Measurements from ENCODE around the gene AQP7.
"Not testable (repeated sequence)": the region's sequence is repeated elsewhere in the genome, so short reads cannot be mapped to it uniquely, and the experiment has no call there.

Gene AQP7

GRCh38 chr9:33424492-33424891 lies 22.1 kb upstream of the AQP7 start:
- H3K4me1 Mint-ChIP-seq: peaks cover 11% of the 10 kb centered on the region
- DNase-seq, CTCF ChIA-PET: not testable (repeated sequence)

GRCh38 chr9:33424043-33424442 lies 21.7 kb upstream of the AQP7 start:
- H3K36me3 Mint-ChIP-seq, CTCF ChIA-PET, H3K9me3 Mint-ChIP-seq, H3K4me3 Mint-ChIP-seq, H3K27ac Mint-ChIP-seq, DNase-seq: not testable (repeated sequence)
- peaks cover 14% of the 10 kb centered on the region for H3K27me3 Mint-ChIP-seq
- peaks cover 15% of the 10 kb centered on the region for H3K4me1 Mint-ChIP-seq

More at GRCh38 chr9:33424492-33424891, 22.1 kb upstream of the AQP7 start:
- H3K27me3 Mint-ChIP-seq: peaks cover 13% of the 10 kb centered on the region
- not testable (repeated sequence) for H3K27ac Mint-ChIP-seq, H3K36me3 Mint-ChIP-seq, H3K9me3 Mint-ChIP-seq, H3K4me3 Mint-ChIP-seq

GRCh38 chr9:33419708-33420303 lies 17.4 kb upstream of the AQP7 start:
- Mint-ChIP-seq H3K4me1 (peaks cover 54% of the 10 kb centered on the region), H3K27me3 (peaks cover 14% of the 10 kb centered on the region), H3K4me3 (no peak overlapping the region), H3K36me3 (peaks cover 2% of the 10 kb centered on the region), H3K9me3 (no peaks in the 10 kb centered on the region), H3K27ac (no peak overlapping the region)
- CTCF ChIA-PET: interaction anchor here (0.9 to 11.2 kb wide), 2 partner anchors 17 to 29 kb away, joined by 3 to 193 read pairs; partner anchors contain the start of gene AQP3
- DNase-seq: no peak

GRCh38 chr9:33418090-33418489 lies 15.7 kb upstream of the AQP7 start:
- Mint-ChIP-seq H3K27ac (peak overlapping the region; percentile 98), H3K9me3 (no peaks in the 10 kb centered on the region), H3K36me3 (peaks cover 2% of the 10 kb centered on the region), H3K27me3 (peaks cover 14% of the 10 kb centered on the region), H3K4me3 (peak overlapping the region; percentile 3), H3K4me1 (peaks cover 67% of the 10 kb centered on the region)
- CTCF ChIA-PET: interaction anchor here (6.4 to 11.2 kb wide), 2 partner anchors 31 to 47 kb away, joined by 77 to 193 read pairs; partner anchors contain the start of gene AQP3
- no peak for DNase-seq

- CTCF ChIA-PET: interaction anchor here (0.9 to 11.2 kb wide), 6 partner anchors 13 to 145 kb away, joined by 3 to 193 read pairs (median 25); partner anchors contain the start of gene AQP3
- Mint-ChIP-seq H3K27ac (peak overlapping the region; percentile 98), H3K4me1 (peaks cover 68% of the 10 kb centered on the region), H3K27me3 (peaks cover 14% of the 10 kb centered on the region), H3K4me3 (peak overlapping the region; percentile 3), H3K36me3 (peaks cover 2% of the 10 kb centered on the region), H3K9me3 (no peaks in the 10 kb centered on the region)
- DNase-seq: peak; percentile 55
Observed at GRCh38 chr9:33416996-33417395, 14.6 kb upstream of the AQP7 start.

- H3K4me3 Mint-ChIP-seq: peak overlapping the region; percentile 68
- peak; percentile 99 for DNase-seq
- H3K4me1 Mint-ChIP-seq: peaks cover 69% of the 10 kb centered on the region
- CTCF ChIA-PET: interaction anchor here (0.7 to 11.2 kb wide), 16 partner anchors 9 to 133 kb away, joined by 3 to 193 read pairs (median 8); partner anchors contain the start of genes AQP3, AQP7, NFX1 and NOL6
- peaks cover 15% of the 10 kb centered on the region for H3K27me3 Mint-ChIP-seq
- H3K9me3 Mint-ChIP-seq: no peaks in the 10 kb centered on the region
- H3K27ac Mint-ChIP-seq: peak overlapping the region; percentile 98
- peaks cover 2% of the 10 kb centered on the region for H3K36me3 Mint-ChIP-seq
Observed at GRCh38 chr9:33415501-33416038, 13.2 kb upstream of the AQP7 start.

GRCh38 chr9:33414889-33415500 lies 12.6 kb upstream of the AQP7 start:
- Mint-ChIP-seq H3K4me3 (peak overlapping the region; percentile 68), H3K36me3 (peaks cover 2% of the 10 kb centered on the region), H3K27me3 (peaks cover 11% of the 10 kb centered on the region), H3K27ac (peak overlapping the region; percentile 98), H3K9me3 (no peaks in the 10 kb centered on the region), H3K4me1 (peaks cover 63% of the 10 kb centered on the region)
- DNase-seq: no peak
- CTCF ChIA-PET: interaction anchor here (0.7 to 11.2 kb wide), 14 partner anchors 8 to 132 kb away, joined by 3 to 193 read pairs (median 8); partner anchors contain the start of genes AQP3, AQP7, NFX1 and NOL6

- Mint-ChIP-seq H3K27me3 (peaks cover 5% of the 10 kb centered on the region), H3K27ac (peak overlapping the region; percentile 98), H3K4me3 (no peak overlapping the region), H3K9me3 (no peaks in the 10 kb centered on the region), H3K36me3 (peaks cover 2% of the 10 kb centered on the region), H3K4me1 (peaks cover 58% of the 10 kb centered on the region)
- CTCF ChIA-PET: interaction anchor here (1.3 to 11.2 kb wide), 8 partner anchors 10 to 130 kb away, joined by 3 to 193 read pairs (median 32); partner anchors contain the start of genes AQP3, AQP7 and NOL6
- DNase-seq: peak; percentile 35
Observed at GRCh38 chr9:33414268-33414667, 11.9 kb upstream of the AQP7 start.

GRCh38 chr9:33408087-33408486 lies 5.7 kb upstream of the AQP7 start:
- Mint-ChIP-seq H3K4me1 (peaks cover 25% of the 10 kb centered on the region), H3K27ac (no peak overlapping the region), H3K27me3 (peaks cover 11% of the 10 kb centered on the region), H3K9me3 (no peaks in the 10 kb centered on the region), H3K36me3 (no peaks in the 10 kb centered on the region), H3K4me3 (no peak overlapping the region)
- DNase-seq: no peak
- CTCF ChIA-PET: interaction anchor here (1.4 kb wide), 1 partner anchor 53 kb away, joined by 3 read pairs; no protein-coding TSS in a partner anchor

- peaks cover 26% of the 10 kb centered on the region for H3K4me1 Mint-ChIP-seq
- no peaks in the 10 kb centered on the region for H3K9me3 Mint-ChIP-seq
Observed at GRCh38 chr9:33407061-33407460, 4.7 kb upstream of the AQP7 start.

GRCh38 chr9:33404788-33405362 lies 2.5 kb upstream of the AQP7 start:
- no peak overlapping the region for H3K4me3 Mint-ChIP-seq
- H3K27ac Mint-ChIP-seq: no peak overlapping the region
- CTCF ChIA-PET: interaction anchor here (1.0 to 4.6 kb wide), 10 partner anchors 9 to 179 kb away, joined by 3 to 134 read pairs (median 16); partner anchors contain the start of genes AQP3 and NOL6
- no peaks in the 10 kb centered on the region for H3K9me3 Mint-ChIP-seq
- H3K27me3 Mint-ChIP-seq: peaks cover 27% of the 10 kb centered on the region
- no peaks in the 10 kb centered on the region for H3K36me3 Mint-ChIP-seq
- peaks cover 23% of the 10 kb centered on the region for H3K4me1 Mint-ChIP-seq
- DNase-seq: no peak

More at GRCh38 chr9:33407061-33407460, 4.7 kb upstream of the AQP7 start:
- Mint-ChIP-seq H3K4me3 (no peak overlapping the region), H3K36me3 (no peaks in the 10 kb centered on the region), H3K27ac (no peak overlapping the region), H3K27me3 (peaks cover 15% of the 10 kb centered on the region)
- DNase-seq: no peak
- CTCF ChIA-PET: interaction anchor here (1.0 to 1.4 kb wide), 4 partner anchors 8 to 60 kb away, joined by 3 to 7 read pairs (median 3); no protein-coding TSS in a partner anchor

- DNase-seq: no peak
- CTCF ChIA-PET: interaction anchor here (0.7 to 4.6 kb wide), 17 partner anchors 10 to 1198 kb away, joined by 3 to 134 read pairs (median 6); partner anchors contain the start of genes AQP3 and NOL6
- no peak overlapping the region for H3K4me3 Mint-ChIP-seq
- H3K4me1 Mint-ChIP-seq: peaks cover 23% of the 10 kb centered on the region
- H3K9me3 Mint-ChIP-seq: no peaks in the 10 kb centered on the region
- no peaks in the 10 kb centered on the region for H3K36me3 Mint-ChIP-seq
- H3K27me3 Mint-ChIP-seq: peaks cover 32% of the 10 kb centered on the region
- no peak overlapping the region for H3K27ac Mint-ChIP-seq
Observed at GRCh38 chr9:33403941-33404787, 1.8 kb upstream of the AQP7 start.

- not testable (repeated sequence) for H3K4me3 Mint-ChIP-seq, H3K27ac Mint-ChIP-seq, H3K36me3 Mint-ChIP-seq, H3K9me3 Mint-ChIP-seq, DNase-seq
- Mint-ChIP-seq H3K27me3 (peaks cover 49% of the 10 kb centered on the region), H3K4me1 (peaks cover 23% of the 10 kb centered on the region)
- CTCF ChIA-PET: interaction anchor here (2.7 to 4.6 kb wide), 3 partner anchors 9 to 63 kb away, joined by 6 to 134 read pairs (median 36); no protein-coding TSS in a partner anchor
Observed at GRCh38 chr9:33401809-33402208, 559 bp downstream of the AQP7 start.

All from activated naive CD4-positive, alpha-beta T cell treated with anti-CD3 and anti-CD28 coated beads, Interleukin-2, amount 10 ng/mL, durations not matched to agents 7 days and 5 days (primary cell).